Astrocyte (in vitro differentiated cells and primary cell): Measurements from ENCODE around the gene MISP. TPM values are rescaled to one million over a fixed set of nuclear protein-coding genes. Genes with fewer than 3 reads are reported as not detected.

ENCODE experiments used
- DNase-seq: peaks from one replicate; pipeline ENCODE4 v3.0.0-alpha.2; 2010; ENCODE audit warnings: low read depth
- FAIRE-seq: peaks from 2 replicates; lab custom pipeline; 2011; peaks lifted over from hg19 to GRCh38; lab: Jason Lieb, UNC
- H2AFZ ChIP-seq: 2 replicates; pipeline ENCODE4 v1.6.0; 2012; ENCODE audit warnings: low read depth, low read length, inconsistent platforms
- H3K27ac ChIP-seq: 2 replicates; pipeline ENCODE4 v1.5.1; 2011; ENCODE audit warnings: low read depth, low read length, inconsistent platforms
- H3K27me3 ChIP-seq: 2 replicates; pipeline ENCODE4 v1.6.0; 2011; ENCODE audit warnings: low read length, inconsistent platforms; ENCODE audit not compliant: insufficient read depth
- H3K36me3 ChIP-seq: 2 replicates; pipeline ENCODE4 v1.5.1; 2011; ENCODE audit warnings: low read length, inconsistent platforms; ENCODE audit not compliant: insufficient read depth
- H3K4me1 ChIP-seq: 2 replicates; pipeline ENCODE4 v1.5.1; 2011; ENCODE audit warnings: low read length, inconsistent platforms; ENCODE audit not compliant: insufficient read depth
- H3K4me2 ChIP-seq: 2 replicates; pipeline ENCODE4 v1.6.0; 2012; ENCODE audit warnings: low read length, inconsistent platforms
- H3K4me3 ChIP-seq: 2 replicates; pipeline ENCODE4 v1.5.1; 2011; ENCODE audit warnings: low read depth, mild to moderate bottlenecking, low read length, inconsistent platforms; ENCODE audit not compliant: insufficient read depth
- H3K79me2 ChIP-seq: 2 replicates; pipeline ENCODE4 v1.6.0; 2012; ENCODE audit warnings: mild to moderate bottlenecking, low read length, inconsistent platforms; ENCODE audit not compliant: insufficient read depth
- H3K9ac ChIP-seq: 2 replicates; pipeline ENCODE4 v1.6.0; 2012; ENCODE audit warnings: mild to moderate bottlenecking, low read length, inconsistent platforms
- H3K9me3 ChIP-seq: 2 replicates; pipeline ENCODE4 v1.5.1; 2012; ENCODE audit warnings: low read depth, mild to moderate bottlenecking, low read length, inconsistent platforms; ENCODE audit not compliant: insufficient read depth
- H4K20me1 ChIP-seq: 2 replicates; pipeline ENCODE4 v1.6.0; 2012; ENCODE audit warnings: low read length, inconsistent platforms; ENCODE audit not compliant: insufficient read depth
- H3K27ac Mint-ChIP-seq: one replicate; pipeline ENCODE4 v1.8.0; 2021; ENCODE audit warnings: mild to moderate bottlenecking, mixed read lengths; ENCODE audit not compliant: unreplicated experiment
- H3K27me3 Mint-ChIP-seq: one replicate; pipeline ENCODE4 v1.8.0; 2021; ENCODE audit warnings: low read depth, mixed read lengths; ENCODE audit not compliant: unreplicated experiment
- H3K36me3 Mint-ChIP-seq: one replicate; pipeline ENCODE4 v1.8.0; 2021; ENCODE audit warnings: low read depth, mixed read lengths; ENCODE audit not compliant: unreplicated experiment
- H3K4me1 Mint-ChIP-seq: one replicate; pipeline ENCODE4 v1.8.0; 2021; ENCODE audit warnings: low read depth, mixed read lengths; ENCODE audit not compliant: unreplicated experiment
- H3K4me3 Mint-ChIP-seq: one replicate; pipeline ENCODE4 v1.8.0; 2021; ENCODE audit warnings: mild to moderate bottlenecking, moderate library complexity, mixed read lengths; ENCODE audit not compliant: unreplicated experiment
- H3K9me3 Mint-ChIP-seq: one replicate; pipeline ENCODE4 v1.8.0; 2021; ENCODE audit warnings: mild to moderate bottlenecking, mixed read lengths; ENCODE audit not compliant: unreplicated experiment
- CTCF ChIP-seq: IDR thresholded peaks from 2 replicates; pipeline ENCODE4 v1.5.1; 2011; ENCODE audit warnings: low read depth, mild to moderate bottlenecking, inconsistent platforms, low read length, moderate library complexity; ENCODE audit not compliant: insufficient read depth
- EZH2 ChIP-seq: IDR thresholded peaks from 2 replicates; pipeline ENCODE4 v1.6.1; 2012; ENCODE audit warnings: mild to moderate bottlenecking, low read length, inconsistent platforms; ENCODE audit not compliant: insufficient read depth
- total RNA-seq: library from RNA; stranded (reverse); gene quantifications from 2 replicates; pipeline ENCODE4 v1.2.1, GENCODE V29; 2021

The MISP gene
- total RNA-seq, 1 donor from 2014 or later = 0.43 TPM

- H3K4me3 Mint-ChIP-seq = peak overlapping the region; percentile 68
- H3K36me3 ChIP-seq = peaks cover 22% of the 10 kb centered on the region
- peaks cover 37% of the 10 kb centered on the region for H3K4me1 ChIP-seq
- H3K4me2 ChIP-seq = peak overlapping the region; percentile 91
- H3K9me3 Mint-ChIP-seq = no peaks in the 10 kb centered on the region
- peaks cover 85% of the 10 kb centered on the region for H3K79me2 ChIP-seq
- no peaks in the 10 kb centered on the region for H3K9me3 ChIP-seq
- H3K36me3 Mint-ChIP-seq = peaks cover 9% of the 10 kb centered on the region
- H2AFZ ChIP-seq = no peak overlapping the region
- H3K4me1 Mint-ChIP-seq = peaks cover 23% of the 10 kb centered on the region
- H3K27me3 ChIP-seq = no peaks in the 10 kb centered on the region
- H3K27ac Mint-ChIP-seq = peak overlapping the region; percentile 84
- H3K4me3 ChIP-seq = peak overlapping the region; percentile 57
- no peaks in the 10 kb centered on the region for H3K27me3 Mint-ChIP-seq
- DNase-seq = no peak
- H3K9ac ChIP-seq = peak overlapping the region; percentile 66
- TF ChIP-seq EZH2 = no peak
- no peak for TF ChIP-seq CTCF
- peak overlapping the region; percentile 24 for H3K27ac ChIP-seq
- peaks cover 83% of the 10 kb centered on the region for H4K20me1 ChIP-seq
- FAIRE-seq = no peak
Measured at GRCh38 chr19:801030-801860, 50.3 kb downstream of the MISP start.

- H4K20me1 ChIP-seq = peaks cover 90% of the 10 kb centered on the region
- H3K27ac ChIP-seq = peak overlapping the region; percentile 37
- FAIRE-seq (no peak), DNase-seq (peak; percentile 69)
- H3K79me2 ChIP-seq = peaks cover 92% of the 10 kb centered on the region
- TF ChIP-seq CTCF (no peak), EZH2 (no peak)
- H3K4me1 ChIP-seq = peaks cover 37% of the 10 kb centered on the region
- H3K9me3 Mint-ChIP-seq = no peaks in the 10 kb centered on the region
- peak overlapping the region; percentile 91 for H3K4me2 ChIP-seq
- H3K4me3 Mint-ChIP-seq = peak overlapping the region; percentile 57
- peaks cover 19% of the 10 kb centered on the region for H3K4me1 Mint-ChIP-seq
- no peak overlapping the region for H2AFZ ChIP-seq
- H3K27me3 Mint-ChIP-seq = no peaks in the 10 kb centered on the region
- H3K27me3 ChIP-seq = no peaks in the 10 kb centered on the region
- peak overlapping the region; percentile 84 for H3K27ac Mint-ChIP-seq
- H3K4me3 ChIP-seq = peak overlapping the region; percentile 57
- H3K9ac ChIP-seq = peak overlapping the region; percentile 66
- H3K36me3 Mint-ChIP-seq = peaks cover 9% of the 10 kb centered on the region
- peaks cover 28% of the 10 kb centered on the region for H3K36me3 ChIP-seq
- H3K9me3 ChIP-seq = no peaks in the 10 kb centered on the region
Measured at GRCh38 chr19:801861-802497, 51.1 kb downstream of the MISP start.
